Testis (tissue), 3 donors: Measurements from ENCODE around the gene HTT. TPM values are rescaled to one million over a fixed set of nuclear protein-coding genes. Genes with fewer than 3 reads are reported as not detected.

ENCODE experiments used
- DNase-seq: peaks from one replicate; pipeline ENCODE4 v3.0.0-alpha.2; 2019
- H3K27ac ChIP-seq, 2 donors: fragments of 200-600 bp; sonication (generic); one replicate each; pipeline ENCODE4 v1.5.1; 2019
- H3K27me3 ChIP-seq: fragments of 200-600 bp; sonication (generic); one replicate; pipeline ENCODE4 v1.5.1; 2019
- H3K36me3 ChIP-seq: fragments of 200-600 bp; sonication (generic); one replicate; pipeline ENCODE4 v1.5.1; 2017; ENCODE audit warnings: low read depth; ENCODE audit errors: missing control alignments
- H3K4me1 ChIP-seq: fragments of 200-600 bp; sonication (generic); one replicate; pipeline ENCODE4 v1.5.1; 2019
- H3K4me3 ChIP-seq, 2 donors: fragments of 200-600 bp; sonication (generic); one replicate each; pipeline ENCODE4 v1.5.1; 2017 to 2019
- H3K9me3 ChIP-seq: fragments of 200-600 bp; sonication (generic); one replicate; pipeline ENCODE4 v1.5.1; 2017
- POLR2A ChIP-seq: fragments of 450-650 bp; IDR thresholded peaks from one replicate; pipeline ENCODE4 v1.6.1; 2017; ENCODE audit warnings: antibody characterized with exemption, mild to moderate bottlenecking, moderate library complexity
- WGBS, 2 donors: methylation state at CpG; one replicate each; pipeline ENCODE4 v1.1.5; 2018; 5-methylcytosine and 5-hydroxymethylcytosine counted together
- intact Hi-C: fragments of 100-400 bp; cut with DNase I; formaldehyde crosslinking; loops from one replicate; pipeline ENCODE4 v1.15.1; 2023; ENCODE audit warnings: low total_unique reads
- polyA plus RNA-seq: library from polyadenylated mRNA; stranded (reverse); fragments of 350-450 nt; fragmentation: Illumina TruSeq; extraction: RNeasy Lipid Tissue Mini Kit (QIAGEN cat#74804); gene quantifications from one replicate; pipeline ENCODE4 v1.2.3, GENCODE V29; 2014; ENCODE audit warnings: low read depth, low replicate concordance; ENCODE audit not compliant: insufficient read depth
- total RNA-seq, 2 donors: library from RNA; depleted of rRNA; stranded (reverse); fragments of >200 nt; gene quantifications; one replicate each; pipeline ENCODE4 v1.2.3, GENCODE V29; 2016
- TF ChIP-seq, protein P1 (sequence below), 3 experiments: fragments of 450-650 bp in 2 of 3; fragments of 200-600 bp in 1 of 3; sonication (generic) in 1 of 3; IDR thresholded peaks; one replicate each; pipeline ENCODE4 v1.5.1; 2016 to 2019; ENCODE audit warnings: antibody characterized with exemption in 3 of 3, mild to moderate bottlenecking in 2 of 3, moderate library complexity in 1 of 3

The HTT gene
- total and polyA plus RNA-seq, 3 donors from 2014 or later: 45.2 to 168 (median 146) TPM

DNA sequence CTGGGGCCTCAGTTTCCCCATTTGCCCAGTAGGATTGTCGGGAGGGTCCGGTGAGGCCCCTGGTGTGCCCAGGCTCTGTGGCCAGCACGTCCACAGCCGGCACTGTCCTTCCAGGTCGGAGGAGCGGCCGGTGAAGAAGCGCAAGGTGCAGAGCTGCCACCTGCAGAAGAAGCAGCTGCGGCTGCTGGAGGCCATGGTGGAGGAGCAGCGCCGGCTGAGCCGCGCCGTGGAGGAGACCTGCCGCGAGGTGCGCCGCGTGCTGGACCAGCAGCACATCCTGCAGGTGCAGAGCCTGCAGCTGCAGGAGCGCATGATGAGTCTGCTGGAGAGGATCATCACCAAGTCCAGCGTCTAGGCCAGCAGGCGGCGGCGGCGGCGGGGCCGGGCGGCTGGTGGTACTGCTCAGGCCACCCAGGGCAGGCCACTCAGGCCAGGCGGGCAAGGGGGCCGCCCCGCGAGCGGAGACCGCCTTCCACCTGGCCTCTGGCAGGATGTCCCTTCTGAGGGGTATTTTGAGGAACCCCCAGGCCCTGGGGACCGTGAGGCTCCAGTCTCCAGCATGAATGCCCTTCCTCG lies 181.2 kb downstream of the HTT start:
- no peaks in the 10 kb centered on the region for H3K4me1 ChIP-seq
- no peak for DNase-seq
- H3K4me3 ChIP-seq: no peak overlapping the region
- intact Hi-C loops: no loop called here
- WGBS, 2 donors: 85 to 93% methylated on average over 4 to 36 of the region's 36 CpGs
- no peak overlapping the region for H3K27ac ChIP-seq
- H3K27me3 ChIP-seq: no peaks in the 10 kb centered on the region
- H3K9me3 ChIP-seq: no peaks in the 10 kb centered on the region
- TF ChIP-seq, protein P1, sequence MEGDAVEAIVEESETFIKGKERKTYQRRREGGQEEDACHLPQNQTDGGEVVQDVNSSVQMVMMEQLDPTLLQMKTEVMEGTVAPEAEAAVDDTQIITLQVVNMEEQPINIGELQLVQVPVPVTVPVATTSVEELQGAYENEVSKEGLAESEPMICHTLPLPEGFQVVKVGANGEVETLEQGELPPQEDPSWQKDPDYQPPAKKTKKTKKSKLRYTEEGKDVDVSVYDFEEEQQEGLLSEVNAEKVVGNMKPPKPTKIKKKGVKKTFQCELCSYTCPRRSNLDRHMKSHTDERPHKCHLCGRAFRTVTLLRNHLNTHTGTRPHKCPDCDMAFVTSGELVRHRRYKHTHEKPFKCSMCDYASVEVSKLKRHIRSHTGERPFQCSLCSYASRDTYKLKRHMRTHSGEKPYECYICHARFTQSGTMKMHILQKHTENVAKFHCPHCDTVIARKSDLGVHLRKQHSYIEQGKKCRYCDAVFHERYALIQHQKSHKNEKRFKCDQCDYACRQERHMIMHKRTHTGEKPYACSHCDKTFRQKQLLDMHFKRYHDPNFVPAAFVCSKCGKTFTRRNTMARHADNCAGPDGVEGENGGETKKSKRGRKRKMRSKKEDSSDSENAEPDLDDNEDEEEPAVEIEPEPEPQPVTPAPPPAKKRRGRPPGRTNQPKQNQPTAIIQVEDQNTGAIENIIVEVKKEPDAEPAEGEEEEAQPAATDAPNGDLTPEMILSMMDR (IDR thresholded peaks at IDR 0.05): no peak
- TF ChIP-seq POLR2A: no peak
- no peaks in the 10 kb centered on the region for H3K36me3 ChIP-seq

DNA sequence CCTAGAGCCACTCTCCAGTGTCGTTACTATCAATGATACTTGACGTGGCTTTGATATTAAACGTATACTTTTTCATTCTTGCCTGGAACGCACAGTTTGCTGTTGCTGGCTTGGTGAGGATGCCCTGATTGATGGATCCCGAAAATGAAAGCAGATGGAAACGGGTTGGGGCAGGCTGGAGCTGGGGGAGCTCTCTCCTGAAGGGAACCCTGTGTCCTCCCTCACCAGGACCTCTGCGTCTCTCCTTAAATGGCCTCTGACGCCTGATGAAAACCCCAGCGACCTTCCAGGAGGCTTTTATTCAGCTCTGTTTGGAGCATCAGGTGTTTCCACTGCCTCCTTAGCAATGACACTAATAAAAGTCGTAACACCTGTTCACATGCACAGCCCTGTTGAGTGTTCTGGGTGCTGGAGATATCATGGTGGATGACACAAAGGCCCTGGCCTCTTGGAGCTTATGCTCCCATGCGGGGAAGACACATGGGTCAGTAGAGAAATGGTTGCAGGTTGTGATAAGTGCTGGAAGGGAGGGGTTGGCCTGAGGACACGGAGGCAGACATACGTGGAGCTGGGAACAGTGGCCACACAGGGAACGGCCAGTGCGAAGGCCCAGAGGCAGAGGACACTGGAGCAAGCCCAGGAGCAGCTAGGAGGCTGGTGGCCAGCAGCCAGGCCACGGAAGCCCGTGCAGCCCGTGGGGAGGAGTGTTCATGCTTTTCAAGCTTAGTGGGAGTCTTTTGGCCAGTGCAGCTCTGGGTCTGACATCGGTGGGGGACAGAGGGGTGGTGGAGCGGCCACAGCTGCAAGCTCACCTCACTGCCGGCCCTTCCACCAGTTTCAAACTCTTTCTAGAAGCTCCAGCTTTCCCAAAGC lies 182.0 kb downstream of the HTT start:
- no peaks in the 10 kb centered on the region for H3K36me3 ChIP-seq
- intact Hi-C loops: no loop called here
- DNase-seq: no peak
- H3K9me3 ChIP-seq: no peaks in the 10 kb centered on the region
- H3K4me3 ChIP-seq: no peak overlapping the region
- H3K27me3 ChIP-seq: no peaks in the 10 kb centered on the region
- H3K4me1 ChIP-seq: no peaks in the 10 kb centered on the region
- 88 to 89% methylated on average over 21 of the region's 21 CpGs for WGBS, 2 donors
- TF ChIP-seq, protein P1 (IDR thresholded peaks at IDR 0.05): no peak
- TF ChIP-seq POLR2A: no peak
- no peak overlapping the region for H3K27ac ChIP-seq

DNA sequence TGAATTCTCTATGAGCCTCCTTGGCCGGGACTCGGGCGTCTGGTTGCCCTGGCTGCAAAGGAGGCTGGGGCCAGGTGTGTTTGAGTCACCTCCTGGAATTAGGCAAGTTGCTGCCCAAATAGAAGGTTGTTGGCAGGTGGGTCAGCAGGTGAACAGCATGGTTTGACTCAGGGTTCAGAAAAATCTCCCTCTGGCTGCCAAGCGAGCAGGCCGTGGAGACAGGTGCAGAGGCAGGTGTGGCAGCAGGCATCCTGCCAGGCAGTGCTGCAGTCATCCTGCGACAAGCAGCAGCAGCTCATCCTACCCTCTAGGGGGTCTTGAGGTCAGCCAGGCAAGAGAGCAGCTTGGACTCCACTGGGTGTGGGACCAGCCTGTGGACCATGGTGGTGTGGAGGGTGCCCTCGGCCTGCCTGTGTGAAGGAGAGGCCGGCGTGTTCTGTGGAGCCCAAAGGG lies 182.6 kb downstream of the HTT start:
- Histone ChIP-seq H3K4me1 (no peaks in the 10 kb centered on the region), H3K27ac (no peak overlapping the region), H3K9me3 (no peaks in the 10 kb centered on the region), H3K27me3 (no peaks in the 10 kb centered on the region), H3K36me3 (no peaks in the 10 kb centered on the region), H3K4me3 (no peak overlapping the region)
- 94 to 97% methylated on average over 6 to 9 of the region's 9 CpGs for WGBS, 2 donors
- intact Hi-C loops: no loop called here
- no peak for DNase-seq
- TF ChIP-seq, protein P1 (IDR thresholded peaks at IDR 0.05): no peak
- TF ChIP-seq POLR2A: no peak

DNA sequence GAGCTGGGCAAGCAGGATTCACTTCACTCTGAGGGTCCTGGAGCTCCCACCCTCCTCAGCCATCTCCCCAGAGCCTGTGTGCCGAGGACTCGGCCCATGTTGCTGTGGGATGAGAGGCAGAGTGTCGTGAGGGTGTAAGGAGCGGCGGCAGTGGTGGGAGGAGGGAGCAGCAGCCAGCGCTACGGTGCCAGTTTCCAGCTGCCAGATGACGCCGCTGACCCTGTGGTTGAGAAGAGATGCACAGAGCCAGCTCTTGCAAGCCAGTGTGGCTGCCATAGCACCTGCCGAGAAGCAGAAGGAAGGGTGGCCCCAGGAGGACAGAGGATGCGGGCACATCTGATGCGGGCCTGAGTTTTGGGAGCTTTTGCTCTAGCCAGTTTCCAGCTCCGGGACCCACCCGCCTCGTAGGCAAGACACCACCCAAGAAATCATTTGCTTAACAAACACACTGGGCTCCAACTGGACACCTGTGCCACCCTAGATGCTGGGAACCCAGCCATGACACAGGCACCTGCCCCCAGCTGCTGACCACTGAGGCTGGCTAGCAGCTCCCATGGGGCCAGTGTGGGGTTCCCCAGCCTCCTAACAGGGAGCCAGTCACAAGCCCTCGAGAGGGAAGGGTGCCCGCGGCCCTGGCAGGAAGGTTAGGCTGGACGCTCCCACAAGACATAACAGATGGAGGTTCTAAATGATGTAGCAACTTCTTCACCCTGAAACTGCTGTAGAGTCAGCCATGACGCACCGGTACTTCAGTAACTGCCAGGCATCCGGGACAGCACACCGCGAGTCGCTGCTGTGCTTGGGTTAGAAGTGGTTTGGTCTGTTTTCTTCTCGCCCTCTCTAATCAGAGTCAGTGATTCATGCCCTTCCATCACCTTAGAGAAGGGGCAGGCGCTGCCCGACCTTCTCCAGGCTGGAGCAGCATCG lies 183.3 kb downstream of the HTT start:
- intact Hi-C loops: no loop called here
- Histone ChIP-seq H3K36me3 (no peaks in the 10 kb centered on the region), H3K9me3 (no peaks in the 10 kb centered on the region), H3K27ac (no peak overlapping the region), H3K4me3 (no peak overlapping the region), H3K27me3 (no peaks in the 10 kb centered on the region), H3K4me1 (no peaks in the 10 kb centered on the region)
- 88 to 91% methylated on average over 16 to 29 of the region's 29 CpGs for WGBS, 2 donors
- DNase-seq: no peak
- TF ChIP-seq POLR2A: no peak
- TF ChIP-seq, protein P1 (IDR thresholded peaks at IDR 0.05): no peak
